Measurements from ENCODE around the gene ADAMTS10. TPM values are rescaled to one million over a fixed set of nuclear protein-coding genes. Genes with fewer than 3 reads are reported as not detected.

The ADAMTS10 gene
- total RNA-seq, 3 donors from 2014 or later: 23.4 to 68.2 (median 48.2) TPM

GRCh38 chr19:8611391-8611876 is 919 bp upstream of the ADAMTS10 start:
- Histone ChIP-seq H3K4me1 (peaks cover 0 to 3% of the 10 kb centered on the region in 2 donors), H3K4me3 (no peak overlapping the region), H3K27ac (peak overlapping the region; percentile 21 to 72), H3K9me3 (no peaks in the 10 kb centered on the region), H3K27me3 (no peaks in the 10 kb centered on the region), H3K36me3 (no peaks in the 10 kb centered on the region)
- intact Hi-C loops (cut with DNase I; ENCODE audit: low total_unique reads): no loop called here
- DNase-seq (ENCODE audit: low spot score in 2 of 2): no peak
- TF ChIP-seq POLR2AphosphoS5 (IDR thresholded peaks at IDR 0.05) (no peak), POLR2A (IDR thresholded peaks at IDR 0.05) (no peak), CTCF (IDR thresholded peaks at IDR 0.05) (no peak)

GRCh38 chr19:8610936-8611300 is 403 bp upstream of the ADAMTS10 start:
- peak overlapping the region; percentile 55 to 72 for H3K27ac ChIP-seq
- H3K4me1 ChIP-seq: peaks cover 0 to 3% of the 10 kb centered on the region in 2 donors
- intact Hi-C loops (cut with DNase I; ENCODE audit: low total_unique reads): no loop called here
- H3K9me3 ChIP-seq: no peaks in the 10 kb centered on the region
- H3K27me3 ChIP-seq: no peaks in the 10 kb centered on the region
- peak overlapping the region; percentile 60 to 85 (median 66) for H3K4me3 ChIP-seq
- TF ChIP-seq POLR2AphosphoS5 (IDR thresholded peaks at IDR 0.05) (no peak), POLR2A (IDR thresholded peaks at IDR 0.05) (no peak), CTCF (IDR thresholded peaks at IDR 0.05) (no peak)
- no peak for DNase-seq (ENCODE audit: low spot score in 2 of 2)
- H3K36me3 ChIP-seq: no peaks in the 10 kb centered on the region

- peak overlapping the region; percentile 60 to 85 (median 66) for H3K4me3 ChIP-seq
- H3K36me3 ChIP-seq: peaks cover 4% of the 10 kb centered on the region
- intact Hi-C loops (cut with DNase I; ENCODE audit: low total_unique reads): no loop called here
- no peaks in the 10 kb centered on the region for H3K27me3 ChIP-seq
- peak overlapping the region; percentile 57 to 89 for H3K27ac ChIP-seq
- peaks cover 7% of the 10 kb centered on the region in 2 donors for H3K9me3 ChIP-seq
- DNase-seq (ENCODE audit: low spot score in 2 of 2): no peak
- TF ChIP-seq POLR2AphosphoS5 (IDR thresholded peaks at IDR 0.05): no peak
- no peak for TF ChIP-seq CTCF (IDR thresholded peaks at IDR 0.05)
- TF ChIP-seq POLR2A (IDR thresholded peaks at IDR 0.05): no peak
- peaks cover 0 to 3% of the 10 kb centered on the region in 2 donors for H3K4me1 ChIP-seq
Measured at GRCh38 chr19:8609279-8610040, 1.1 kb downstream of the ADAMTS10 start.

- intact Hi-C loops (cut with DNase I; ENCODE audit: low total_unique reads): no loop called here
- TF ChIP-seq POLR2A (IDR thresholded peaks at IDR 0.05) (no peak), POLR2AphosphoS5 (IDR thresholded peaks at IDR 0.05) (no peak), CTCF (IDR thresholded peaks at IDR 0.05) (no peak)
- H3K27ac ChIP-seq: peak overlapping the region; percentile 57 to 89
Measured at GRCh38 chr19:8608941-8609278, 1.6 kb downstream of the ADAMTS10 start.

GRCh38 chr19:8607386-8607785 is 3.1 kb downstream of the ADAMTS10 start:
- Histone ChIP-seq H3K27me3 (no peaks in the 10 kb centered on the region), H3K9me3 (peaks cover 7% of the 10 kb centered on the region in 2 donors), H3K36me3 (peaks cover 4% of the 10 kb centered on the region), H3K27ac (peak overlapping the region in 1 of 2 donors; percentile 12), H3K4me1 (peaks cover 0 to 3% of the 10 kb centered on the region in 2 donors), H3K4me3 (no peak overlapping the region)
- TF ChIP-seq CTCF (IDR thresholded peaks at IDR 0.05) (no peak), POLR2AphosphoS5 (IDR thresholded peaks at IDR 0.05) (no peak), POLR2A (IDR thresholded peaks at IDR 0.05) (no peak)
- intact Hi-C loops (cut with DNase I; ENCODE audit: low total_unique reads): no loop called here
- no peak for DNase-seq (ENCODE audit: low spot score in 2 of 2)

More at GRCh38 chr19:8608941-8609278, 1.6 kb downstream of the ADAMTS10 start:
- Histone ChIP-seq H3K27me3 (no peaks in the 10 kb centered on the region), H3K9me3 (peaks cover 7% of the 10 kb centered on the region in 2 donors), H3K36me3 (peaks cover 4% of the 10 kb centered on the region), H3K4me3 (peak overlapping the region; percentile 60 to 85 (median 66)), H3K4me1 (peaks cover 0 to 3% of the 10 kb centered on the region in 2 donors)
- no peak for DNase-seq (ENCODE audit: low spot score in 2 of 2)
